ENCODE data around the gene PABPN1.

PABPN1 gene

GRCh38 chr14:23361763-23362162 lies 40.5 kb downstream of the PABPN1 start:
- no peak overlapping the region for H3K9ac ChIP-seq (ENCODE audit: low read depth, low read length)
- peaks cover 18% of the 10 kb centered on the region for H3K4me1 ChIP-seq (ENCODE audit: control insufficient read depth, insufficient read depth, low read length)
- H3K4me3 ChIP-seq (ENCODE audit: low read depth, low read length), result no peak overlapping the region
- H3K9me3 ChIP-seq (ENCODE audit: control insufficient read depth, insufficient read depth, low read length), result no peaks in the 10 kb centered on the region
- H3K27me3 ChIP-seq (ENCODE audit: control insufficient read depth, insufficient read depth, low read length), result no peaks in the 10 kb centered on the region
- H3K27ac ChIP-seq (ENCODE audit: low read depth, low read length), result no peak overlapping the region
- H3K36me3 ChIP-seq (ENCODE audit: control insufficient read depth, insufficient read depth, low read length), result peaks cover 41% of the 10 kb centered on the region

GRCh38 chr14:23362200-23362599 lies 40.9 kb downstream of the PABPN1 start:
- peaks cover 23% of the 10 kb centered on the region for H3K4me1 ChIP-seq (ENCODE audit: control insufficient read depth, insufficient read depth, low read length)
- no peak overlapping the region for H3K4me3 ChIP-seq (ENCODE audit: low read depth, low read length)
- no peaks in the 10 kb centered on the region for H3K9me3 ChIP-seq (ENCODE audit: control insufficient read depth, insufficient read depth, low read length)
- H3K36me3 ChIP-seq (ENCODE audit: control insufficient read depth, insufficient read depth, low read length), result peaks cover 37% of the 10 kb centered on the region
- H3K9ac ChIP-seq (ENCODE audit: low read depth, low read length), result no peak overlapping the region
- H3K27me3 ChIP-seq (ENCODE audit: control insufficient read depth, insufficient read depth, low read length), result peaks cover 2% of the 10 kb centered on the region
- H3K27ac ChIP-seq (ENCODE audit: low read depth, low read length), result no peak overlapping the region

GRCh38 chr14:23364164-23365035 lies 43.1 kb downstream of the PABPN1 start:
- H3K4me3 ChIP-seq (ENCODE audit: low read depth, low read length), result peak overlapping the region; percentile 82
- peak overlapping the region; percentile 83 for H3K27ac ChIP-seq (ENCODE audit: low read depth, low read length)

GRCh38 chr14:23365036-23365731 lies 43.9 kb downstream of the PABPN1 start, which contains the start of gene EFS:
EFS (minus strand) TSS chr14:23365172; CDS start chr14:23365025, 147 bp downstream.
- Histone ChIP-seq H3K9ac (ENCODE audit: low read depth, low read length) (peak within 1 kb of the TSS; percentile 73), H3K9me3 (ENCODE audit: control insufficient read depth, insufficient read depth, low read length) (no peaks in the 10 kb centered on the region), H3K4me1 (ENCODE audit: control insufficient read depth, insufficient read depth, low read length) (peaks cover 25% of the 10 kb centered on the region), H3K36me3 (ENCODE audit: control insufficient read depth, insufficient read depth, low read length) (peaks cover 10% of the 10 kb centered on the region; the same call in 1 of the 2 replicates), H3K27me3 (ENCODE audit: control insufficient read depth, insufficient read depth, low read length) (peaks cover 17% of the 10 kb centered on the region), H3K4me3 (ENCODE audit: low read depth, low read length) (peak within 1 kb of the TSS; percentile 82), H3K27ac (ENCODE audit: low read depth, low read length) (peak within 1 kb of the TSS; percentile 83)

More at GRCh38 chr14:23364164-23365035, 43.1 kb downstream of the PABPN1 start:
- H3K27me3 ChIP-seq (ENCODE audit: control insufficient read depth, insufficient read depth, low read length), result peaks cover 17% of the 10 kb centered on the region
- peaks cover 25% of the 10 kb centered on the region for H3K4me1 ChIP-seq (ENCODE audit: control insufficient read depth, insufficient read depth, low read length)
- H3K9ac ChIP-seq (ENCODE audit: low read depth, low read length), result peak overlapping the region; percentile 73
- peaks cover 17% of the 10 kb centered on the region for H3K36me3 ChIP-seq (ENCODE audit: control insufficient read depth, insufficient read depth, low read length)
- H3K9me3 ChIP-seq (ENCODE audit: control insufficient read depth, insufficient read depth, low read length), result no peaks in the 10 kb centered on the region

- H3K27ac ChIP-seq (ENCODE audit: low read depth, low read length), result peak overlapping the region; percentile 83
- peaks cover 9% of the 10 kb centered on the region; the same call in 1 of the 2 replicates for H3K36me3 ChIP-seq (ENCODE audit: control insufficient read depth, insufficient read depth, low read length)
- H3K9ac ChIP-seq (ENCODE audit: low read depth, low read length), result peak overlapping the region; percentile 73
- no peaks in the 10 kb centered on the region for H3K9me3 ChIP-seq (ENCODE audit: control insufficient read depth, insufficient read depth, low read length)
- H3K27me3 ChIP-seq (ENCODE audit: control insufficient read depth, insufficient read depth, low read length), result peaks cover 18% of the 10 kb centered on the region
- H3K4me3 ChIP-seq (ENCODE audit: low read depth, low read length), result peak overlapping the region; percentile 82
- H3K4me1 ChIP-seq (ENCODE audit: control insufficient read depth, insufficient read depth, low read length), result peaks cover 25% of the 10 kb centered on the region
Observed at GRCh38 chr14:23365732-23366425, 44.6 kb downstream of the PABPN1 start.

GRCh38 chr14:23366426-23366921 lies 45.2 kb downstream of the PABPN1 start:
- no peaks in the 10 kb centered on the region for H3K9me3 ChIP-seq (ENCODE audit: control insufficient read depth, insufficient read depth, low read length)
- peaks cover 25% of the 10 kb centered on the region for H3K4me1 ChIP-seq (ENCODE audit: control insufficient read depth, insufficient read depth, low read length)
- peak overlapping the region; percentile 83 for H3K27ac ChIP-seq (ENCODE audit: low read depth, low read length)
- peaks cover 7% of the 10 kb centered on the region; the same call in 1 of the 2 replicates for H3K36me3 ChIP-seq (ENCODE audit: control insufficient read depth, insufficient read depth, low read length)
- peak overlapping the region; percentile 82 for H3K4me3 ChIP-seq (ENCODE audit: low read depth, low read length)
- peaks cover 22% of the 10 kb centered on the region for H3K27me3 ChIP-seq (ENCODE audit: control insufficient read depth, insufficient read depth, low read length)
- H3K9ac ChIP-seq (ENCODE audit: low read depth, low read length), result no peak overlapping the region

- H3K4me1 ChIP-seq (ENCODE audit: control insufficient read depth, insufficient read depth, low read length), result peaks cover 10% of the 10 kb centered on the region
- peaks cover 24% of the 10 kb centered on the region for H3K27me3 ChIP-seq (ENCODE audit: control insufficient read depth, insufficient read depth, low read length)
Observed at GRCh38 chr14:23370221-23370620, 49.0 kb downstream of the PABPN1 start.

GRCh38 chr14:23371865-23372264 lies 50.6 kb downstream of the PABPN1 start:
- H3K36me3 ChIP-seq (ENCODE audit: control insufficient read depth, insufficient read depth, low read length), result no peaks in the 10 kb centered on the region
- no peak overlapping the region for H3K9ac ChIP-seq (ENCODE audit: low read depth, low read length)
- peaks cover 6% of the 10 kb centered on the region for H3K4me1 ChIP-seq (ENCODE audit: control insufficient read depth, insufficient read depth, low read length)
- no peak overlapping the region for H3K27ac ChIP-seq (ENCODE audit: low read depth, low read length)
- no peak overlapping the region for H3K4me3 ChIP-seq (ENCODE audit: low read depth, low read length)
- H3K27me3 ChIP-seq (ENCODE audit: control insufficient read depth, insufficient read depth, low read length), result peaks cover 24% of the 10 kb centered on the region
- no peaks in the 10 kb centered on the region for H3K9me3 ChIP-seq (ENCODE audit: control insufficient read depth, insufficient read depth, low read length)

More at GRCh38 chr14:23370221-23370620, 49.0 kb downstream of the PABPN1 start:
- Histone ChIP-seq H3K36me3 (ENCODE audit: control insufficient read depth, insufficient read depth, low read length) (no peaks in the 10 kb centered on the region), H3K9me3 (ENCODE audit: control insufficient read depth, insufficient read depth, low read length) (no peaks in the 10 kb centered on the region), H3K27ac (ENCODE audit: low read depth, low read length) (no peak overlapping the region), H3K4me3 (ENCODE audit: low read depth, low read length) (no peak overlapping the region), H3K9ac (ENCODE audit: low read depth, low read length) (no peak overlapping the region)

GRCh38 chr14:23372509-23372908 lies 51.3 kb downstream of the PABPN1 start, which contains the start of gene IL25:
IL25 (plus strand) TSS chr14:23372809.
- H3K36me3 ChIP-seq (ENCODE audit: control insufficient read depth, insufficient read depth, low read length), result no peaks in the 10 kb centered on the region
- no peaks in the 10 kb centered on the region; the same call in 1 of the 2 replicates for H3K4me1 ChIP-seq (ENCODE audit: control insufficient read depth, insufficient read depth, low read length)
- no peak within 1 kb of the TSS for H3K4me3 ChIP-seq (ENCODE audit: low read depth, low read length)
- H3K27me3 ChIP-seq (ENCODE audit: control insufficient read depth, insufficient read depth, low read length), result peaks cover 23% of the 10 kb centered on the region
- H3K9ac ChIP-seq (ENCODE audit: low read depth, low read length), result no peak within 1 kb of the TSS
- H3K27ac ChIP-seq (ENCODE audit: low read depth, low read length), result no peak within 1 kb of the TSS
- H3K9me3 ChIP-seq (ENCODE audit: control insufficient read depth, insufficient read depth, low read length), result no peaks in the 10 kb centered on the region

GRCh38 chr14:23373041-23373440 lies 51.8 kb downstream of the PABPN1 start:
- Histone ChIP-seq H3K27ac (ENCODE audit: low read depth, low read length) (no peak overlapping the region), H3K4me3 (ENCODE audit: low read depth, low read length) (no peak overlapping the region), H3K4me1 (ENCODE audit: control insufficient read depth, insufficient read depth, low read length) (no peaks in the 10 kb centered on the region), H3K9me3 (ENCODE audit: control insufficient read depth, insufficient read depth, low read length) (no peaks in the 10 kb centered on the region), H3K27me3 (ENCODE audit: control insufficient read depth, insufficient read depth, low read length) (peaks cover 23% of the 10 kb centered on the region), H3K36me3 (ENCODE audit: control insufficient read depth, insufficient read depth, low read length) (no peaks in the 10 kb centered on the region), H3K9ac (ENCODE audit: low read depth, low read length) (no peak overlapping the region)

Measured in HUES48 (cell line).